T follicular helper cell (primary cell): ENCODE results near the gene KATNIP.

Source experiments
- DNase-seq: peaks from one replicate; pipeline ENCODE4 v3.0.0-alpha.2; 2020; ENCODE audit warnings: low read depth
- total RNA-seq, 2 experiments: gene quantifications; one replicate each; lab custom pipeline; 2026; lab: John Stamatoyannopoulos, UW

The KATNIP gene
- total RNA-seq, result 22.0 to 38.3 reads per million in 2 experiments

GRCh38 chr16:27549746-27550581 is at the start of gene KATNIP, which contains the start of gene GTF3C1:
TSS of gene KATNIP (plus strand) at chr16:27550144. CDS start at chr16:27550171, 27 bp downstream.
TSS of gene GTF3C1 (minus strand) at chr16:27549913. CDS start at chr16:27549890, 23 bp downstream.
- DNase-seq, result peak; percentile 100

- DNase-seq, result no peak
Observed at GRCh38 chr16:27500801-27501200, 49.1 kb upstream of the KATNIP start.

GRCh38 chr16:27503662-27504061 is 46.3 kb upstream of the KATNIP start:
- DNase-seq, result no peak

GRCh38 chr16:27505297-27506236 is 44.4 kb upstream of the KATNIP start:
- DNase-seq, result no peak

GRCh38 chr16:27506771-27507170 is 43.2 kb upstream of the KATNIP start:
- DNase-seq, result no peak

- no peak for DNase-seq
Observed at GRCh38 chr16:27508476-27508875, 41.5 kb upstream of the KATNIP start.

DNA sequence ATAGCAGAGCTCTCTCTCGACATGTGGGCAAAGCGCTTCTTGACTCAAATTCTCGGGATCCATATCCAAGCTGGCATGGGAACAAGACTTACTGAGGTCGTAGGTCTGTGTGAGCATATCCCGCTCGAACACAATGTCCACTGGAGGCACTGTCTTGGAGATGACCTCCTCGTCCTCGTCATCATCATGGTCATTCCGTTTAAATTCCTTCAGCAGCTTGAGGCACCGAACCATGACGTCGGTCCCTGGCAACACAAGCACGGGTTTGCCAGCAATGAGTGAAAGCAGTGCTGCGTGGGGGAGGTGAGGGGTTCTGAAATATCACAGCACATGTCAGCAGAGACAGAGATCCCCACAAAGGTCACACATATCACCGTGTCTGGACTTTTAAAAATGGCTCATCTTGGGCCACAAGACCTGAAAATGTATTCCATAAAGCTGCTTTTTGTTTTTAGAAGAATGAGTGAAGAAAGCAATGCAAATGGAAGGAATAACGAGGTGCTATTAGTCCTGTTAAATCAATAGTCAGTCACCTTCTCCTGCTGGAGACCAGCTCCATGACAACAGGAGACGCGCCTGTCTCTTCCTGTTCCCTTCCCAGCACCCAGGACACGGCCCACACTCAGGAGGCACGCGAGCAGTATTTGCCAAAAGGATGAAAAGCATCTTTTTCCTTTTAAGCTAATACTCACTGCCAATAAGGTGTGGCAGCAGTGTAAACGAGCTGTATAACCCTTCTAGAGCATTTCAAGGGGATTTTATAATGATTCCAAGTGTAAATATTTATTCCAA is 38.1 kb upstream of the KATNIP start:
- no peak for DNase-seq

- no peak for DNase-seq
Observed at GRCh38 chr16:27514806-27515205, 35.1 kb upstream of the KATNIP start.

DNA sequence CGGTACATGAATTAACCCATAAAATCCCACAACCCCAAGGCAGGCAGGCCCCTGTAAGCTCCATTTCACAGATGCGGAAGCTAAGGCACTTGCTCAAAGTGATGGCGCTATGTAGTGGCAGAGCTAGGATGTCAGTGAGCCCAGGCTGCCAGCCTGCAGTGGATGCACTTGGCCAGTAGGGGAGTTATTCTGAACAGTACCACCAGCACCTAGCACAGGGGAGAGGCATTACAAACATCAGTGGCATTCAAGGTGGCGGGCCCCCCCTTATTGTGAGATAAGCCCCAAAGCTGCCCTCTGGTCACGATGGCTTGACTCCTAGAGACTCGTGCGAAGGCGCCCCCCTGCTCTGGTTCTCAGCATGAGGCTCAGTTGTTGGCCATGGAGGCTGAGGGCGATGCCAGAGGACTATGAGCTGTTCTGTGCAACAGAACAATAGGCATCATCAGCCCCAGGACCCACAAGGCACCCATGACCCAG is 34.0 kb upstream of the KATNIP start:
- DNase-seq, result no peak

GRCh38 chr16:27516365-27516764 is 33.6 kb upstream of the KATNIP start:
- DNase-seq, result no peak

DNA sequence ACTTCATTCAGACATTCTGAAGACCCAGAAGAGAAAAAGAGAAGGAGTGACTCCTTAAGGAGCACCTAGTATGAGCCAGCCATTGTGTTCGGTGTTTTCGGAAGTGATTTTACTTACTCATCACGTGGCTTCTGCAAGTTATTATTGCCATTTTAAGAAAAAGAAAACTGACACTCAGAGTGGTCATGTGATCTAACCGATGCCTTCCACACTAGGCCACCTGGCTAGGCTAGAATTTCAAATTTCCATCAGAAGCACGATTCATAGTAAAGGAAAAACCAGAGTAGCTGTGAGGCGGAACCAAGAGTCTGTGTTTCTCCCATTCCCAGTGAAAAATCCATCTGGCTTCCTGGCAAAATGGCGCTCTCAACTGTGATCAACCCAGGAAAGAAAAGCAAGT is 32.3 kb upstream of the KATNIP start:
- DNase-seq, result no peak

DNA sequence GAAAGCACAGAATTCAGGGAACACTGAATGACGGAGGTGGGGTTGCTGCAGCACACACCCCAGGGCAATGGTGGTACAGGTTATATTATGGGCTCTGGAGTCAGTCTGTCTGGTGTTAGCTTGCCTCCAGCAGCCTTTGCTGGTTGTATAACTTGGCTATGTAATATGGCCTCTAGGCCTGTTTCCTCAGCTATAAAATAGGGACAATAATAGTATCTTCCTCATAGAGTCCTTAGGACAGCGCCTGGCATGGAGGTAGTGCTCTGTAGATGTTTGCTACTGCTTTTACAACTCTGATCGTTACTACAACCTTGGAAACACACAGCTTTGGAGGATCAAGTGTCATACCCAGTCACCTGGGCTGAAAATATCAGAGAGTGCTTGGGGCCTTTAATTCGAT is 31.7 kb upstream of the KATNIP start:
- no peak for DNase-seq

DNA sequence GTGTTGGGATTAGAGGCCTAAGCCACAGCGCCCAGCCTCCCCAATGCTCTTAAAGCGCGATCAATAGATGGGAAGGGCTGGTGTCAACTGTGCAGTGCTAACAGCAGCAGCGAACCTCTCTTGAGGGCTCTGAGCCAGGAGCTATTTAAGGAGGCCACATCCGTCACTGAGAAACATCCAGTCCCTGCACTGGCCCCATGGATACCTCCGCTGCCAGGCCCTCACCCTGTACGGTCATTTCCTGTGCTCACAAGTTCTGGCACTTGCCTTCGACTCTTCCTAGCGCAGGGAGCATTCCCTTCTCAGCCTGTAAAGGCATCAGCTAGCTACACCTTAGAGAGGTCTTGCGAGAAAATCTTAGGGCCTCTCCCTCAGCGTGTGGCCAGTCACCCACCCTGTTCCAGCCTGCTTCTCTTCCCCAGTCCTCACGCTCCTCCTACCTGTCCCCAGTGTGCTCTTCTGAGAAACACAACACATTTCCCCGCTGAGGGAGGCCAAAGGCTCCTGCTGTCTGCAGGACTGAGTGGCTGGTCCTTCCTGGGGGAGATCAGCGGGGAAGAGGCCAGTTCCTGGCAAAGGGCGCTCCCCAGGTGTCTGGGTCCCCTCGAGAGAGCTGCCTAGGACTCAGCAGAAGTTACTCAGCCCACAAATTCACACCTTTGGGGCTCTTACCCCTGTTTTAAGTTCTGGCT is 28.8 kb upstream of the KATNIP start:
- no peak for DNase-seq

DNA sequence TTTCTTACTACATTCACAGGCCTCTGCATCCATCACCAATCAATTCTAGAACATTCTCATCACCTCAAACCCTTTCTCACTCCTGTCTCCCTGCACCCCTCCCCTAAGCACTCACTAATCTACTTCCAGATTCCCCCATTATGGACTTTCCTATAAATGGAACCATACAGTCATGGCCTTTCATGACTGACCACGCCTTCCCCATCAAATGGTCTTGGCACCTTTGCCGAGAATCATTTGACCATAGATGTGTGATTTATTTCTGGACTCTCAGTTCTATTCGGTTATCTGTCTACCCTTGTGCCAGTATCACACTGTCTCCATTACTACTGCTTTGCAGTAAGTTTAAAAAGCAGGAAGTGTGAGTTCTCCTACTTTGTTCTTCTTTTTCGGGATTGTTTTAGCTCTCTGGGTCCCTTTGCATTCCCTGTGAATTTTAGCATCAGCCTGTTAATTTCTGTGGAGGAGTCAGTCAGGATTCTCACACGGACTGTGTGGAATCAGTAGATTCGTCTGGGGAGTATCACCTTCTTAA is 27.7 kb upstream of the KATNIP start:
- DNase-seq, result no peak

DNA sequence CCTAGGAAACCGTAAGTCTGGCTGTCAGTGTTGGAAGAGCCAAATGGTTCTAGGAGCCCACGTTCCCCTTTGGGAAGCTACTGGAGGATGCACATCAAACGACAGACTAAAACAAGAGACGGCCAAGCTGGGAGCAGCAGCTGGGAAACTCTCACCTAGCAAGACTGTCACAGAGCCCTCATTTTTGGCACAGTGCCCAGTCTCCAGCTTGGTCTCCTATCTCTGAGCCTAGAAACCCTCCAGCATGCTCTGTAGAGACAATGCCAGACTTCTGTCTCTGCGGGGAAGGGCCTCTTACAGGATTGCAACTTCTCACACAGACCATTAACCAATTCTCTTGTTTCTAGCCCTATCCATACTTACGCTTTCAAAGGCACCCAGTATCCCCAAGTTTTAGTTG is 23.8 kb upstream of the KATNIP start:
- no peak for DNase-seq

GRCh38 chr16:27528294-27528693 is 21.6 kb upstream of the KATNIP start:
- no peak for DNase-seq

DNA sequence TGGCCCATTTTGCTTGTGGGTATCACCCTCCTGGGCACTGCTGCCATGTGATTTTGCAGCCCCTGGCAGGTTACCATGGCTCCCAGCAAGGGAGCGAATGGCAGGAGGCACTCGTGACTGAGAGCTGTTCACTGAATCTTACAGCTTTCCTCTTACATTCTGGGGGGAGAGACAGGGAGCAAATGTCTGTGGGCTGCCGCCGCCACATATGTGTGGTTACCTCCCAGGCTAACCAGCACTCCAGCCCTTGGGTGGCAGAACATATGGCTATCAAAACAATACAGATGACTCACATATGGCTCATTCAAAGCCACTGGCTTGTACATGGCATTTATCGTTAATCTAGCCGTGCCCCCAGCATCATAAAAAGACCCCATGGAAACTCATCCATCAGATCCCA is 20.0 kb upstream of the KATNIP start:
- DNase-seq, result no peak

DNA sequence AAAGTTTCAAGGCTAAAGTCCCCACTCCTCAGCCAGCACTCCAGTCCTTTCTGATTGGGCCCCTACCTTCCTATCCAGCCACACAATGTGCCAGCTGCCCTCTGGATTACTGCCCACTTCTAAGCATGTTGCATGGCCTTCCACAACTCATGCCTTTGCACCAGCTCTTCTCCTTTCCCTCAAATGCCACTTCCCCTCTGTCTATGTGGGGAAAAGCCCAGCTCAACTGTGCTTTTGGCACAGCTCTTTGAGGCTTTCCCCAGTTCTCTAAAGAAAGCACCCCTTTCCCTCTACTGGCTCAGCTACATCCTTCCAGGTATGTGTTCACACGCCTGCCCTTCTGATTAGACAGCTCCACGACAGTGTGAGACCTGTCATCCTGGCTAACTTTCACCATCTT is 18.8 kb upstream of the KATNIP start:
- no peak for DNase-seq

- DNase-seq, result no peak
Observed at GRCh38 chr16:27531826-27532800, 17.8 kb upstream of the KATNIP start.

DNA sequence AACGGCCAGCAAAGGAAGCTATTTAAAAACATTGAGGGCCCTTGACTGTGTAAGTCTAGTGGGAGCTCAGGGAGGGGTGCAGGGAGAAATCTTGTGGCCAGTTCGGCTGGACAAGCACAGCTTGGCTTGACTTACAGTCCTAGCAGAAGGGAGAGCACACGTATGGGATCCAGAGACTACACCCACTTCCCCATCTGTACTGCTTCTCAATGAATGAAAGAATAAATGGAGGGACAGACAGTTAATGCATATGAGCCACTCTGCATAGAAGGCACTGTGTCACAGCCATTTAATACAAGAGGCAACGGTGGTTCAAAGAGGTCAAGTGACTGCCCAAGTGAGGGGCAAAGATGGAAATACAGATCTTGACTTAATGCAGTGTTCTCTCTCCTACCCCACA is 15.7 kb upstream of the KATNIP start:
- DNase-seq, result no peak
